IMR-90 (cell line): ENCODE results near the gene DENND1A. TPM values are rescaled to one million over a fixed set of nuclear protein-coding genes. Genes with fewer than 3 reads are reported as not detected.

ENCODE experiments used
- ATAC-seq: fragments of 200-7000 bp; cut with Tn5 transposase; 2 replicates; pipeline ENCODE4 v1.9.1; 2020; ENCODE audit warnings: low read depth, mild to moderate bottlenecking, moderate library complexity
- BruUV-seq: library from RNA; stranded (reverse); fragments of 400-500 nt; replicated peaks from 2 replicates; lab custom pipeline; 2021; lab: Mats Ljungman, UMichigan
- CTCF ChIA-PET: fragments of 300-600 bp; formaldehyde crosslinking; extraction: SDS; loops from one replicate; lab custom pipeline; 2021; ENCODE audit warnings: antibody characterized with exemption; lab: Yijun Ruan, JAX
- POLR2A ChIA-PET: fragments of 300-600 bp; sonication (Branson Sonifier 250); formaldehyde crosslinking; loops from one replicate; lab custom pipeline; 2022; ENCODE audit warnings: antibody characterized with exemption; ENCODE audit not compliant: unreplicated experiment; lab: Charles Lee
- DNase-seq: peaks from one replicate; pipeline ENCODE4 v3.0.0; 2013
- H2AFZ ChIP-seq: replicated peaks from 2 replicates; pipeline ENCODE3; 2013; ENCODE audit warnings: low read length, mild to moderate bottlenecking; ENCODE audit not compliant: poor library complexity
- H2AK5ac ChIP-seq: 2 replicates; pipeline ENCODE4 v1.6.1; 2013; ENCODE audit warnings: low read depth, low read length, inconsistent platforms
- H2AK9ac ChIP-seq: replicated peaks from 2 replicates; pipeline ENCODE3; 2013; ENCODE audit warnings: mild to moderate bottlenecking, low read depth, low read length, moderate library complexity; ENCODE audit not compliant: poor library complexity
- H2BK120ac ChIP-seq: 2 replicates; pipeline ENCODE4 v1.6.1; 2013; ENCODE audit warnings: low read depth, low read length, inconsistent platforms
- H2BK15ac ChIP-seq: 3 replicates; pipeline ENCODE4 v1.6.1; 2013; ENCODE audit warnings: low read depth, low read length, inconsistent platforms
- H2BK20ac ChIP-seq: 2 replicates; pipeline ENCODE4 v1.6.1; 2013; ENCODE audit warnings: low read depth, mild to moderate bottlenecking, inconsistent platforms, low read length, moderate library complexity
- H2BK5ac ChIP-seq: 2 replicates; pipeline ENCODE4 v1.6.1; 2013; ENCODE audit warnings: mild to moderate bottlenecking, low read depth, low read length, inconsistent platforms; ENCODE audit not compliant: poor library complexity, severe bottlenecking
- H3K14ac ChIP-seq: replicated peaks from 2 replicates; pipeline ENCODE4 v1.6.1; 2013; ENCODE audit warnings: low read depth, low read length, inconsistent platforms
- H3K18ac ChIP-seq: 2 replicates; pipeline ENCODE4 v1.6.1; 2013; ENCODE audit warnings: low read depth, low read length, control low read depth
- H3K23ac ChIP-seq: 2 replicates; pipeline ENCODE4 v1.6.1; 2013; ENCODE audit warnings: low read depth, low read length, inconsistent platforms
- H3K27ac ChIP-seq: 2 replicates; pipeline ENCODE4 v1.5.1; 2013; ENCODE audit warnings: mild to moderate bottlenecking, control low read depth, low read length; ENCODE audit not compliant: insufficient read depth
- H3K27me3 ChIP-seq: 2 replicates; pipeline ENCODE4 v1.6.1; 2013; ENCODE audit warnings: low read length; ENCODE audit not compliant: control insufficient read depth, insufficient read depth
- H3K36me3 ChIP-seq: 2 replicates; pipeline ENCODE4 v1.6.1; 2013; ENCODE audit warnings: low read length, mixed read lengths; ENCODE audit not compliant: control insufficient read depth, insufficient read depth
- H3K4ac ChIP-seq: 2 replicates; pipeline ENCODE4 v1.6.1; 2013; ENCODE audit warnings: low read depth, low read length, inconsistent platforms
- H3K4me1 ChIP-seq: 2 replicates; pipeline ENCODE4 v1.6.1; 2013; ENCODE audit warnings: low read length, mixed read lengths; ENCODE audit not compliant: control insufficient read depth, insufficient read depth
- H3K4me2 ChIP-seq: 2 replicates; pipeline ENCODE4 v1.6.1; 2013; ENCODE audit warnings: low read depth, mild to moderate bottlenecking, control low read depth, low read length, moderate library complexity
- H3K4me3 ChIP-seq: 2 replicates; pipeline ENCODE4 v1.5.1; 2013; ENCODE audit warnings: low read depth, mild to moderate bottlenecking, control low read depth, low read length, moderate library complexity; ENCODE audit not compliant: insufficient read depth
- H3K56ac ChIP-seq: 2 replicates; pipeline ENCODE4 v1.6.1; 2013; ENCODE audit warnings: low read length, inconsistent platforms; ENCODE audit not compliant: insufficient read depth; ENCODE audit errors: extremely low read depth
- H3K79me1 ChIP-seq, 2 experiments: 2 replicates each; pipeline ENCODE4 v1.6.1; 2013; ENCODE audit warnings: low read length in 2 of 2, inconsistent platforms in 1 of 2, low read depth in 1 of 2
- H3K9ac ChIP-seq: 2 replicates; pipeline ENCODE4 v1.6.1; 2013; ENCODE audit warnings: low read depth, low read length, control low read depth
- H3K9me1 ChIP-seq: 2 replicates; pipeline ENCODE4 v1.6.1; 2013; ENCODE audit warnings: low read length, inconsistent platforms; ENCODE audit not compliant: insufficient read depth
- H3K9me3 ChIP-seq: 2 replicates; pipeline ENCODE4 v1.6.1; 2013; ENCODE audit warnings: low read length; ENCODE audit not compliant: control insufficient read depth, insufficient read depth
- H4K20me1 ChIP-seq: 2 replicates; pipeline ENCODE4 v1.6.1; 2013; ENCODE audit warnings: low read length, inconsistent platforms; ENCODE audit not compliant: insufficient read depth
- H4K5ac ChIP-seq: 2 replicates; pipeline ENCODE4 v1.6.1; 2013; ENCODE audit warnings: mild to moderate bottlenecking, low read depth, low read length, control low read depth
- H4K8ac ChIP-seq, 2 experiments: 2 replicates each; pipeline ENCODE4 v1.6.1; 2013; ENCODE audit warnings: low read depth in 2 of 2, low read length in 2 of 2, control low read depth in 1 of 2, inconsistent platforms in 1 of 2
- H4K91ac ChIP-seq: 2 replicates; pipeline ENCODE4 v1.6.1; 2013; ENCODE audit warnings: low read depth, low read length, inconsistent platforms; ENCODE audit not compliant: insufficient read depth
- BHLHE40 ChIP-seq: fragments of 150-350 bp; IDR thresholded peaks from 2 replicates; pipeline ENCODE4 v1.6.1; 2016; ENCODE audit warnings: mild to moderate bottlenecking, low read depth, low read length
- CEBPB ChIP-seq: IDR thresholded peaks from 2 replicates; pipeline ENCODE4 v1.6.1; 2012; ENCODE audit warnings: low read depth, low read length, improper control_type of control experiment
- FOS ChIP-seq: fragments of 150-350 bp; IDR thresholded peaks from 2 replicates; pipeline ENCODE4 v1.6.1; 2016; ENCODE audit warnings: low read depth, low read length
- MAFK ChIP-seq: IDR thresholded peaks from 2 replicates; pipeline ENCODE4 v1.6.1; 2012; ENCODE audit warnings: low read depth, low read length, improper control_type of control experiment
- MAZ ChIP-seq: IDR thresholded peaks from 2 replicates; pipeline ENCODE4 v1.6.1; 2012; ENCODE audit warnings: low read depth, mild to moderate bottlenecking, low read length, improper control_type of control experiment, moderate library complexity, borderline replicate concordance
- MXI1 ChIP-seq: IDR thresholded peaks from 2 replicates; pipeline ENCODE4 v1.6.1; 2012; ENCODE audit warnings: low read depth, mild to moderate bottlenecking, low read length, moderate library complexity, borderline replicate concordance
- POLR2A ChIP-seq: IDR thresholded peaks from 2 replicates; pipeline ENCODE4 v1.6.1; 2012; ENCODE audit warnings: mild to moderate bottlenecking, low read depth, low read length
- RAD21 ChIP-seq: IDR thresholded peaks from 2 replicates; pipeline ENCODE4 v1.6.1; 2012; ENCODE audit warnings: low read length, improper control_type of control experiment
- RCOR1 ChIP-seq: IDR thresholded peaks from 2 replicates; pipeline ENCODE4 v1.6.1; 2012; ENCODE audit warnings: mild to moderate bottlenecking, low read length, improper control_type of control experiment; ENCODE audit not compliant: insufficient replicate concordance
- RFX5 ChIP-seq: IDR thresholded peaks from 2 replicates; pipeline ENCODE4 v1.8.0; 2012; ENCODE audit warnings: low read depth, mild to moderate bottlenecking, low read length, moderate library complexity
- SMC3 ChIP-seq: fragments of 150-350 bp; IDR thresholded peaks from 2 replicates; pipeline ENCODE4 v1.6.1; 2016; ENCODE audit warnings: low read depth, mild to moderate bottlenecking, antibody characterized with exemption, low read length, moderate library complexity
- WGBS, 2 experiments: methylation state at CpG; one replicate each; pipeline versions ENCODE4 v1.1.5 to v1.1.7; 2013; ENCODE audit warnings: missing lambda C conversion rate in 2 of 2; ENCODE audit not compliant: insufficient read length in 1 of 2; ENCODE audit errors: extremely low coverage in 2 of 2; 5-methylcytosine and 5-hydroxymethylcytosine counted together
- dilution Hi-C: fragments of 300-500 bp; cut with HindIII; formaldehyde crosslinking; loops from one replicate; pipeline ENCODE4 v1.14.3; 2018; ENCODE audit warnings: low sequenced_read_pairs; ENCODE audit not compliant: unreplicated experiment
- in situ Hi-C: fragments of 300-500 bp; cut with MboI; formaldehyde crosslinking; loops from 3 replicates; pipeline ENCODE4 v1.14.3; 2019; ENCODE audit warnings: low sequenced_read_pairs, inconsistent platforms, mixed read lengths
- intact Hi-C: fragments of 100-400 bp; cut with micrococcal nuclease; formaldehyde crosslinking; loops from 2 replicates; pipeline ENCODE4 v1.10.0; 2022
- polyA plus RNA-seq, 3 experiments: library from polyadenylated mRNA; depleted of rRNA; stranded (reverse); fragments of >200 nt; gene quantifications; 2 replicates each; pipeline ENCODE4 v1.2.3, GENCODE V29; 2012; ENCODE audit warnings: low replicate concordance in 1 of 3
- total RNA-seq: library from RNA; depleted of rRNA; stranded (reverse); fragments of >200 nt; gene quantifications from 2 replicates; pipeline ENCODE4 v1.2.3, GENCODE V29; 2012
- TF ChIP-seq, protein P1 (sequence below): fragments of 150-350 bp; IDR thresholded peaks from 2 replicates; pipeline ENCODE4 v1.6.1; 2017; ENCODE audit warnings: mild to moderate bottlenecking, antibody characterized with exemption, low read length, low read depth
- TF ChIP-seq, protein P2 (sequence below): fragments of 150-350 bp; IDR thresholded peaks from 2 replicates; pipeline ENCODE4 v1.6.1; 2016; ENCODE audit warnings: low read depth, mild to moderate bottlenecking, low read length, moderate library complexity, borderline replicate concordance

DENND1A gene
- total and polyA plus RNA-seq, 2 of the 4 experiments (the other 2 are of a cell fraction), result 21.4 to 27.6 TPM

DNA sequence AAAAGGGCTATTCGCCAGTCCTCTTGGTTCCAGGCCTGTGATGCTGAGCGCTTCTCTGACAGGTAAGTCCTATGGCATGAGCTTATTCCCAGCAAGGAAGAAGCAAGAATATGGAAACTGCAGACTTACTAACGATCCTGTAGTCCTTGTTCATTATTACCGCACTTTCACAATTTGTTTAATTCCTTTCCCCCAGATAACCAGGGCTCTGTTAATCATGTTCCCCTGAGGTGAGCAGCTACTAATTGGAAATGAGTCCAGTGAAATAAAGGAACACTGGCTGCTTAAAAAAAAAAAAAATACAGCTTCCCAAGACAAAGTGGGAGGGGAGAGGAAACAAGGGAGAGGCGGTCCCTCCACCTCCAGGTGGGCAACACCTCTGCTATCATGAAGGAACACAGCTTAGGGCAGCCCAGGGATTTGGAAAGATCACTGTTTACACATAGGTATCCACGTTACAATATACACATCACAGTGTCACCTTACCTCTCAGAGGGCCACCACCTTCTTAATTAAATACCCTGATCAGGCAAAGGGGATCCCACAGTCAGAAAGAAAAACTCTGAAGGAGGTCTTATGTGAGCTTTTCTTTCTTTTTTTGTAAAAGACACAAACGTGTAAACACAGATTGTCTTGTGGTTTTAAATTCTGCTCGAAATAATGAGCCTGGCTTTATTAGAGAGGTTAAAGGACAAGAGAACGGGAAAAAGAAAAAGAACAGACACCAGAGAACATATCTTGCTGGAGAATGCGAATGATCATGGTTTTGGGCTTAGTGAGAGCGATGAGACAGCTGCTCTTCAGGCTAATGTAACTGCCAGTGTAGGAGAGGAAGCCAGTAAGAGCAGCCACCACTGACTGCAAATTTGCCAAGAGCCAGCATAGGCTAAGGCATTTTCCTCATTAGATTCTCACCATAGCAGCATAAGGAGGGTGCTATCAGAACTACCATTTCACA is 315.3 kb downstream of the DENND1A start (continued):
- TF ChIP-seq SMC3, result no peak
- TF ChIP-seq MAFK, result no peak

DNA sequence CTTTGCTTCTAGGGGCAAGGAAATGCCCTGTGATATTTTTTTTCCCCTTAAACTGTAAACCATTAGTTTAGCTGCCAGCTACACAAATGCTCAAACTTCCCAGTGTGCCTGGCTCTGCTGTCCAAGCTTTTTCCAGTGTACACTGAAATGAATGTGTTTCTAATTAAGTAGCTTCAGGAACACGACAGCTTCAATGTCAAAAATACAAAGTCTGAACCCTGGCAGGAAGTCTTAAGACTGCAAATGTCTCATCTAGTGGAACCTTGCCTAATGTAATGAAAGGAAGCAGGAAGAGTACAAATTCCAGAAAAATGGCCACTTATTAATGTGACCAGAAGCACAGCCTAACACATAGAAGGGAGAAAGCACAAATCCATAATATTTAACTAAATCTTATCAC is 318.7 kb downstream of the DENND1A start:
- POLR2A ChIA-PET, result no interaction called here
- H3K4me3 ChIP-seq, result no peak overlapping the region
- no peaks in the 10 kb centered on the region for H3K27me3 ChIP-seq
- no peak overlapping the region for H3K4ac ChIP-seq
- no peak overlapping the region for H3K56ac ChIP-seq
- no peak overlapping the region for H3K27ac ChIP-seq
- H3K23ac ChIP-seq, result no peak overlapping the region
- no peak overlapping the region for H4K8ac ChIP-seq
- H4K5ac ChIP-seq, result no peak overlapping the region
- H4K91ac ChIP-seq, result no peak overlapping the region
- dilution Hi-C loops (no loop called here), in situ Hi-C loops (no loop called here), intact Hi-C loops (no loop called here)
- CTCF ChIA-PET, result no interaction called here
- no peak overlapping the region for H2AK9ac ChIP-seq
- no peaks in the 10 kb centered on the region for H3K4me1 ChIP-seq
- ATAC-seq (no peak), DNase-seq (peak; percentile 22)
- no peak overlapping the region for H2AK5ac ChIP-seq
- no peaks in the 10 kb centered on the region for H3K9me3 ChIP-seq
- no TSS peak for BruUV-seq
- no peaks in the 10 kb centered on the region; the same call in 1 of the 2 replicates for H3K36me3 ChIP-seq
- TF ChIP-seq MAZ, result no peak
- no peak for TF ChIP-seq RAD21
- TF ChIP-seq RCOR1, result no peak
- TF ChIP-seq CEBPB, result no peak
- no peak for TF ChIP-seq SMC3
- TF ChIP-seq RFX5, result no peak
- no peak for TF ChIP-seq MXI1
- TF ChIP-seq, protein P1, sequence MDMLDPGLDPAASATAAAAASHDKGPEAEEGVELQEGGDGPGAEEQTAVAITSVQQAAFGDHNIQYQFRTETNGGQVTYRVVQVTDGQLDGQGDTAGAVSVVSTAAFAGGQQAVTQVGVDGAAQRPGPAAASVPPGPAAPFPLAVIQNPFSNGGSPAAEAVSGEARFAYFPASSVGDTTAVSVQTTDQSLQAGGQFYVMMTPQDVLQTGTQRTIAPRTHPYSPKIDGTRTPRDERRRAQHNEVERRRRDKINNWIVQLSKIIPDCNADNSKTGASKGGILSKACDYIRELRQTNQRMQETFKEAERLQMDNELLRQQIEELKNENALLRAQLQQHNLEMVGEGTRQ, result no peak
- no peak for TF ChIP-seq FOS
- TF ChIP-seq, protein P2, sequence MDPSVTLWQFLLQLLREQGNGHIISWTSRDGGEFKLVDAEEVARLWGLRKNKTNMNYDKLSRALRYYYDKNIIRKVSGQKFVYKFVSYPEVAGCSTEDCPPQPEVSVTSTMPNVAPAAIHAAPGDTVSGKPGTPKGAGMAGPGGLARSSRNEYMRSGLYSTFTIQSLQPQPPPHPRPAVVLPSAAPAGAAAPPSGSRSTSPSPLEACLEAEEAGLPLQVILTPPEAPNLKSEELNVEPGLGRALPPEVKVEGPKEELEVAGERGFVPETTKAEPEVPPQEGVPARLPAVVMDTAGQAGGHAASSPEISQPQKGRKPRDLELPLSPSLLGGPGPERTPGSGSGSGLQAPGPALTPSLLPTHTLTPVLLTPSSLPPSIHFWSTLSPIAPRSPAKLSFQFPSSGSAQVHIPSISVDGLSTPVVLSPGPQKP, result no peak
- TF ChIP-seq POLR2A, result no peak
- no peak for TF ChIP-seq BHLHE40
- no peak for TF ChIP-seq MAFK
- H3K9me1 ChIP-seq, result no peaks in the 10 kb centered on the region
- no peak overlapping the region for H3K9ac ChIP-seq
- no peak overlapping the region for H3K14ac ChIP-seq
- no peak overlapping the region for H2AFZ ChIP-seq
- H2BK120ac ChIP-seq, result no peak overlapping the region
- no peak overlapping the region for H3K4me2 ChIP-seq
- WGBS, 2 experiments, result no CpG with 5 or more reads among the region's 1 CpG
- H3K18ac ChIP-seq, result no peak overlapping the region
- no peaks in the 10 kb centered on the region for H3K79me1 ChIP-seq
- no peak overlapping the region for H2BK15ac ChIP-seq
- no peak overlapping the region for H2BK5ac ChIP-seq
- H4K20me1 ChIP-seq, result no peaks in the 10 kb centered on the region
- H2BK20ac ChIP-seq, result no peak overlapping the region
